ENCODE measurements around the gene SEMA3G.

DNA sequence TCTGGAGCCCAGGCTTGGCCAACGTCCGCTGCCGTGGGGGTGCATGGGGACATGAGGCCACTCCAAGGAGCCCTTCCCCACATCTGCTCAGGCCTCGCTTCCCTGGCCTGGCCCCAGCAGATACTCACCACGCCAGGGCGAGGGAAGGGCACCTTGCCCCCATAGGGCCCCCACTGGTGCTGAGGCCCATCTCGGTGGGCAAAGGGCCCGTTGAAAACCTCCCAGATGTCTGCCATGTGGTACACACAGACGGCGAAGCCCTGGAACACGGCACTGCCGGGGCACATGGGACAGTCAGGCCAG lies 4.7 kb downstream of the SEMA3G start:
- TF ChIP-seq POLR2AphosphoS5 (IDR thresholded peaks at IDR 0.05; ENCODE audit: low read depth, low read length) (no peak), REST (IDR thresholded peaks at IDR 0.05; ENCODE audit: insufficient read depth in 1 of 2, low read depth in 2 of 2, low read length in 2 of 2) (no peak)
